Ovary (tissue), 3 donors: ENCODE results near the gene PRODH.

Experiments used
- POLR2A ChIP-seq: fragments of 450-650 bp; IDR thresholded peaks from one replicate; pipeline ENCODE4 v1.6.1; 2017; ENCODE audit warnings: antibody characterized with exemption, mild to moderate bottlenecking, moderate library complexity
- TF ChIP-seq, protein P1 (sequence below), 3 donors: fragments of 450-650 bp in 2 of 3; fragments of 200-600 bp in 1 of 3; IDR thresholded peaks; one replicate each; pipeline versions ENCODE4 v1.5.1 to v1.8.0; 2016 to 2022; ENCODE audit warnings: antibody characterized with exemption in 3 of 3, mild to moderate bottlenecking in 1 of 3
- donor health status: DM: no; HTN: no; CAD: no.

DNA sequence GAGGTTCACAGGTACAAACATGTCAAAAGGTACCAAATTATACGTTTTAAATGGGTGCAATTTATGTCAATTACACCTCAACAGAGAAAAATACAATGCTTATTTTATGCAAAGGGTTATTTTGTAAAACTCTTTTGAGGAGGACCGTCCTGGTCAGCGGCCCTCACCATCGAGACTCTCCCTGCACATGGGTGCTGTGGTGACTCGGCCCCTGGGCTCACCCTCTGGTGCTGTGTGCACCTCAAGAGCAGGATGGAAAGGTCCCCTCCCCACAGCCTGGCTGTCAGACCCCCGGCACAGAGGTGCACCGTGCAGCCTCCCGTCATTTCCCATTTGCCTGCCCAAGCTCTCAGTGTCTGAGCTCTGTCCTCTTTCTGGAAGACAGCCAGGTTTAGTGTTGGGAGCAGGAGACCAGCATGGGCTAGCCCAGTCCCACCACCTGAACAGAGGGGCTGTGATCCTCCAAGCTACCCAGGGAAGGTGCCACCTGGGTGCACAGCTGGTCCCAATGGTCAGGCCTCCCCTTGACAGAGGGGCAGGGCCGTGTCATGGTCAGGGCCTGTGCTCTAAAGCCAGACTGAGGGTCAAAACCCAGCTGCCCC, 41.8 kb upstream of the PRODH start:
- TF ChIP-seq, protein P1, sequence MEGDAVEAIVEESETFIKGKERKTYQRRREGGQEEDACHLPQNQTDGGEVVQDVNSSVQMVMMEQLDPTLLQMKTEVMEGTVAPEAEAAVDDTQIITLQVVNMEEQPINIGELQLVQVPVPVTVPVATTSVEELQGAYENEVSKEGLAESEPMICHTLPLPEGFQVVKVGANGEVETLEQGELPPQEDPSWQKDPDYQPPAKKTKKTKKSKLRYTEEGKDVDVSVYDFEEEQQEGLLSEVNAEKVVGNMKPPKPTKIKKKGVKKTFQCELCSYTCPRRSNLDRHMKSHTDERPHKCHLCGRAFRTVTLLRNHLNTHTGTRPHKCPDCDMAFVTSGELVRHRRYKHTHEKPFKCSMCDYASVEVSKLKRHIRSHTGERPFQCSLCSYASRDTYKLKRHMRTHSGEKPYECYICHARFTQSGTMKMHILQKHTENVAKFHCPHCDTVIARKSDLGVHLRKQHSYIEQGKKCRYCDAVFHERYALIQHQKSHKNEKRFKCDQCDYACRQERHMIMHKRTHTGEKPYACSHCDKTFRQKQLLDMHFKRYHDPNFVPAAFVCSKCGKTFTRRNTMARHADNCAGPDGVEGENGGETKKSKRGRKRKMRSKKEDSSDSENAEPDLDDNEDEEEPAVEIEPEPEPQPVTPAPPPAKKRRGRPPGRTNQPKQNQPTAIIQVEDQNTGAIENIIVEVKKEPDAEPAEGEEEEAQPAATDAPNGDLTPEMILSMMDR (IDR thresholded peaks at IDR 0.05), result no peak
- no peak for TF ChIP-seq POLR2A
